ENCODE measurements around the gene NSUN7.

DNA sequence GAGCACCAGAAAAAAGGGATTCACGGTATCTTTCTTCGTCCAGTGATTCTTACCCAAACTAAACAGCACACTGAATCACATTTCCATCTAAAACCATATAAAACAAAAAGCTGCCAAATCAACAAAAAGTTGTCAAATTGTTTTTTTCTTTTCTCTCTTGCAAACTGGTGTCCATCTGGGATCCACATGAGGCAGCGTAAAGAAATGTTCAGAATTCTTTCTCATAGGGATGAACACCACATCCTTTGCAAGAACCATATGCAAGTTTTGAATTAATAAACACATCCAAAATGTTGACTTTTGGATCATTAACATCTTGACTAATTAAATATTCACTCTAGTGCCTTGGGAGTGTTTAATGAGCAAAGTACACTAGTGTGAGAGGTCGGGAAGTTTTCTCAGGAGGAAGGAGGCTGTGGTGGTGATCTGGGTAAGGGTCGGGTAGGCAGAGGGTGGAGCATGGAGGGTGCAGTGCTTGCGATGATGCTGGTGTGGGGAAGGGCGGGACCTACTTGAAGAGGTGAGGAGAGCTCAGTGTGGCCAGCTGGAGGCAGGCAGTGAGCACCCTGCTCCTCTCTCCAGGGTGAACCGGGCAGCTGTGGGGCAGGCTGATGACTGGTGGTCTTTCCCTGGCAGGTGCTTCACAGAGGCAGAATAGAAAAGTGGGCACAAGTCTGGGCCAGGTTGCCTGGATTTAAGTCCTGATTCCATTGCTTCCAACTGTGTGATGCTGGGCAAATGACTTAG lies 72.8 kb downstream of the NSUN7 start:
- TF ChIP-seq CTCF (IDR thresholded peaks at IDR 0.05) (no peak), EP300 (IDR thresholded peaks at IDR 0.05; ENCODE audit: low read depth) (no peak)

Measured in transverse colon (tissue), 3 donors.